Subcutaneous adipose tissue (tissue), 4 donors: ENCODE measurements around the gene LRRK1. TPM values are rescaled to one million over a fixed set of nuclear protein-coding genes. Genes with fewer than 3 reads are reported as not detected.

ENCODE experiments used
- CTCF ChIP-seq: fragments of 450-650 bp; IDR thresholded peaks from one replicate; pipeline ENCODE4 v1.5.1; 2016; ENCODE audit warnings: low read depth, mild to moderate bottlenecking, control low read depth, antibody characterized with exemption, moderate library complexity
- total RNA-seq, 4 donors: library from RNA; depleted of rRNA; stranded (reverse); fragments of >200 nt; gene quantifications; one replicate each; pipeline ENCODE4 v1.1.0, GENCODE V29; 2016

Gene LRRK1
- total RNA-seq, 4 donors from 2014 or later, result 9.6 to 21.6 (median 17.3) TPM

GRCh38 chr15:101110681-101111569, 191.8 kb downstream of the LRRK1 start:
- TF ChIP-seq CTCF, result no peak

GRCh38 chr15:101111570-101112262, 192.6 kb downstream of the LRRK1 start:
- no peak for TF ChIP-seq CTCF

- TF ChIP-seq CTCF, result no peak
These were observed 193.4 kb downstream of the LRRK1 start for GRCh38 chr15:101112336-101113113.

- TF ChIP-seq CTCF, result no peak
These were observed 194.2 kb downstream of the LRRK1 start for GRCh38 chr15:101113114-101114005.

- TF ChIP-seq CTCF, result no peak
These were observed 195.0 kb downstream of the LRRK1 start for GRCh38 chr15:101114166-101114565.

GRCh38 chr15:101114610-101115009, 195.5 kb downstream of the LRRK1 start:
- no peak for TF ChIP-seq CTCF
